Measurements from ENCODE around the gene ADAMTS8. TPM values are rescaled to one million over a fixed set of nuclear protein-coding genes. Genes with fewer than 3 reads are reported as not detected.

ADAMTS8 gene
- total and polyA plus RNA-seq, 2 donors (not counting 3 experiments of a cell fraction or from before 2014, with no cell fraction given): not detected

DNA sequence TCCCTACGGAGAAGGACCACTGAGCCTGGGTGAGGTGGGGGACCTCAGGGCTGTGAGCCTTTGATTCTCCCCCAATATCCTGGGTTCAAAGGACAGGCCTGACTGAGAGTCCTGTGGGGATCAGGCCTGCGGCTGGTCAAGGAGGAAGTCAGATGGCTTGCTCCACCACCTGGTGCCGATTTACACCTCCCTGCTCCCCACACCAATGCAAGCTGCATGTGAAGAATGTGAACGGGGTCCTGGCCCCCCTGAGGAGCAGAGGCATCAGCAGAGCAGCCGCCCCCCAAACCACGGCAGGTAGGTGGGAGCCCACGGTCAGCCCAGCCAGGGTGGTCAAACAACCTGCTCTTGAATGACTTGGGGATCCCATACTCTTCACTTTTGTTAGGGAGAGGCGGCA is 6.7 kb downstream of the ADAMTS8 start:
- no peaks in the 10 kb centered on the region for H3K9me3 ChIP-seq (replicated peaks; ENCODE audit: control insufficient read depth, insufficient read depth, low read length)
- TF ChIP-seq MYC (IDR thresholded peaks at IDR 0.05; ENCODE audit: low read depth, low read length) (no peak), POLR2A (IDR thresholded peaks at IDR 0.05; ENCODE audit: low read depth, low read length) (no peak), JUN (IDR thresholded peaks at IDR 0.05; ENCODE audit: borderline replicate concordance, insufficient read depth, insufficient read length, low read depth) (no peak), FOS (IDR thresholded peaks at IDR 0.05; ENCODE audit: borderline replicate concordance, insufficient read depth, low read length) (no peak), CTCF (IDR thresholded peaks at IDR 0.05; ENCODE audit: extremely low read depth in 1 of 2, insufficient read depth in 1 of 2, low read depth in 1 of 2, low read length in 2 of 2) (no peak), GATA2 (IDR thresholded peaks at IDR 0.05; ENCODE audit: insufficient read depth, insufficient read length, low read depth, low read length) (no peak)
- TF ChIP-seq, protein P1, sequence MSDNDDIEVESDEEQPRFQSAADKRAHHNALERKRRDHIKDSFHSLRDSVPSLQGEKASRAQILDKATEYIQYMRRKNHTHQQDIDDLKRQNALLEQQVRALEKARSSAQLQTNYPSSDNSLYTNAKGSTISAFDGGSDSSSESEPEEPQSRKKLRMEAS (IDR thresholded peaks at IDR 0.05; ENCODE audit: insufficient read depth, insufficient read length): no peak
- no peak overlapping the region for H3K4me2 ChIP-seq (ENCODE audit: insufficient read depth, low read length)
- intact Hi-C loops (cut with micrococcal nuclease): no loop called here
- DNase-seq (ENCODE audit: low read depth, low spot score): no peak
- H3K27ac ChIP-seq (ENCODE audit: insufficient read depth, low read depth, low read length): no peak overlapping the region
- BruUV-seq (replicated peaks): no TSS peak
- POLR2A ChIA-PET: no interaction called here
- H3K36me3 ChIP-seq (ENCODE audit: control insufficient read depth in 2 of 2, extremely low read depth in 1 of 2, insufficient read depth in 2 of 2, low read length in 2 of 2): no peaks in the 10 kb centered on the region
- CTCF ChIA-PET: no interaction called here
- no peaks in the 10 kb centered on the region for H4K20me1 ChIP-seq (replicated peaks; ENCODE audit: control insufficient read depth, extremely low read depth, insufficient read depth, low read length)
- no peak for FAIRE-seq
- dilution Hi-C loops (cut with MboI; ENCODE audit: extremely low pct_ligation_motif_present, low sequenced_read_pairs): no loop called here
- H3K4me3 ChIP-seq (replicated peaks in 1 of 3; ENCODE audit: insufficient read depth in 1 of 3, low read depth in 1 of 3, low read length in 3 of 3): no peak overlapping the region
- H3K9me1 ChIP-seq (replicated peaks; ENCODE audit: control insufficient read depth, extremely low read depth, insufficient read depth, low read length): no peaks in the 10 kb centered on the region
- no peaks in the 10 kb centered on the region for H3K79me2 ChIP-seq (ENCODE audit: control insufficient read depth, insufficient read depth, low read length)
- H2AFZ ChIP-seq (ENCODE audit: low read depth, low read length): no peak overlapping the region
- H3K9ac ChIP-seq (replicated peaks; ENCODE audit: extremely low read depth, insufficient read depth, low read length): no peak overlapping the region
- peaks cover 10 to 15% of the 10 kb centered on the region in 2 experiments for H3K27me3 ChIP-seq (ENCODE audit: control insufficient read depth in 2 of 2, insufficient read depth in 2 of 2, low read length in 2 of 2)
- no peaks in the 10 kb centered on the region for H3K4me1 ChIP-seq (ENCODE audit: control insufficient read depth, extremely low read depth, insufficient read depth, low read length)

Measured in endothelial cell of umbilical vein (primary cell).